ENCODE results near the gene STK32C.
"Not testable (repeated sequence)": the region's sequence is repeated elsewhere in the genome, so short reads cannot be mapped to it uniquely, and the experiment has no call there.

STK32C gene

DNA sequence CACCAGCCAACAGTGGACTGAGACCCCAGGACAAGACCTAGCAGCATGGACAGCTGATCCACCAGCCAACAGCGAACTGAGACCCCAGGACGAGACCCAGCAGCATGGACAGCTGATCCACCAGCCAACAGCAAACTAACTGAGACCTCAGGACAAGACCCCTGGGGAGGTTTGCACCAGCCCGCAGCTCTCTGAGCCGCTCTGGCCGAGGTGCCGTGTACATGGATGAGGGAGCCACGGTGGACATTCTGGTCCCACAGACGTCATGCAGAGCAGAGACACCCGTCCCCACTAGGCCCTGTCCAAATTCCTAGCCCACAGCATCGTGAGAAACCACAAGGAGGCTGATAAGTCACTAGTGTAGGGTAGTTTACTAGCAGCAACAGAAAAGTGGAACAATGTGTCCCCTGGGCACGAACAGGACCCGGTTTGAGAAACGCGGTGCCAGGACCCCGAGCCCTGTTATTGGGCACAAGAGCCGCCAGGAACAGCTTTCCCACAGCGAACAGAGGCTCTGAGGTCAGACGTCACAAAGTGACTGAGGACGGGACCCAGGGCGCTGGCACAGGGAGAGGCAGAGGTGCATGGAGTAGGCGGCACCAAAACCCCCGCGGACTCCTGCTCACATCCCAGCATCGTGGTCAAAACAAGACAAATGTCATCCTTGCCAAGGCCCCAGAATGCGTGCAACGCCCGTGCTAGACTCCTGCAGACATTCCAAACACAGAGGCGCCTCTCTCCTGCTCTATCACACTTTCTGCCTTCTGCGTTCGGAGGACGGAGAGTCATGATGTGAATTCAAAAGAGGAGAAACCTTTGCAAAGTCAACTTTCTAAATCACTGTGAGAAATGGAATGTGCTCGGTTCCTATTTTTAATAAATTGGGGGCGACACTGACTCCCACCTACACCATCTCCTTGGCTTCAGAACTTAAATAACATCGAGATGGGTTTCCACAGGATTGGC, 8.1 kb downstream of the STK32C start:
- DNase-seq, result no peak

DNA sequence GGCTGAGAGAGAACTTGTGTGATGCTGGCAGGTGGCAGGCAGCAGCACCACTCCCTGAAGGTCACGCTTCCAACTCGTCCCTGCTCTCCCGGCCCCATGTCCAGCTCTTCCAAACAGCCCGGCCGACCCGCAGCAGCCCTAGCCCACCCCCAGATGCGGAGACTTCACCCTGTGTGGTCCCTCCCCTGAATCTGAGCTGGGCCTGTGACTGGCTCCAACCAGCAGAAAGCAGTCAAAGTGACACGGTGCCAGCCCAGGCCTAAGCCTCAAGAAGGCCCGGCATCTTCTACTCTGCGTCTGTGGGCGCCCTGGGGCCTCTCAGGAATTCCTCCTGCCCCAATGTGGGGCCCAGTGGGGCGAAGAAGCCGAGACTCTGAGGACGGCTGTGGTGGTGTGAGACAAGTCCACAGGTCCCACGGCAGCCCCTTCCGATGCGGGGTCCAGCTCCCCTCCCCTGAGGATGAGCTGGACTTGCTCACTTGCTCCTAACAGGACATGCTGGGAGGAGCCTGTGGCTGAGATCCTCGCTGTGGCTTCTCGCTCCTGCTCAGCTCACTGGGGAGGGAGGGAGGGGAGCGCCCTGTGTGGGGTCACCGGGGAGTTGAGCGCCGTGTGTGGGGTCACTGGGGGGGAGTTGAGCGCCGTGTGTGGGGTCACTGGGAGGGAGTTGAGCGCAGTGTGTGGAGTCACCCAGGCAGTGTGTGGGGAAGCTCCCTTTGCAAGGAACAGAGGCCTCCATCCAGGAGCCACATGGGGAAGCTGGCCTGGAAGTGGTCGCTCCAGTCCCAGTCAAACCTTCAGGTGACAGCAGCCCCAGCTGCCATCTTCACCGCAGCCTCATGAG, 9.5 kb downstream of the STK32C start:
- no peak for DNase-seq

DNA sequence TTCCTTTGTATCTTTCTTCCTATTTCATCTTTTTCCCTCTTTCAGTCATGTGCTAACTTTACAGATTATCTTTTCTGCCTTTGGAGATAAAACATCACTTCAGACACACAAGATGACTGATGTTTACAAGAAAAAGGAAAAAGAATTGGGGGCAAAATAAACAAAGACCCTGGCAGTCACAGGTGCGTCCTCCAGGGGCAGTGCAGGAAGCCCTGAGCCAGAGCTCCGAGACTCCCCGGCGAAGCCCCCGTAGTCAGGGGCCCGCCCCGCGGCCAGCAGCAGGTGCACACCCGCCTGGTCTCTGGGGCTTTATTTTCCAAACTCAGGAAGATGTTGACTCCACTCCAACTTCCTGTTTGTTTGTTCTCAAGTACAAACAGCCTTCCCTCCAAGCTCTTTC, 10.2 kb downstream of the STK32C start:
- DNase-seq, result no peak

DNA sequence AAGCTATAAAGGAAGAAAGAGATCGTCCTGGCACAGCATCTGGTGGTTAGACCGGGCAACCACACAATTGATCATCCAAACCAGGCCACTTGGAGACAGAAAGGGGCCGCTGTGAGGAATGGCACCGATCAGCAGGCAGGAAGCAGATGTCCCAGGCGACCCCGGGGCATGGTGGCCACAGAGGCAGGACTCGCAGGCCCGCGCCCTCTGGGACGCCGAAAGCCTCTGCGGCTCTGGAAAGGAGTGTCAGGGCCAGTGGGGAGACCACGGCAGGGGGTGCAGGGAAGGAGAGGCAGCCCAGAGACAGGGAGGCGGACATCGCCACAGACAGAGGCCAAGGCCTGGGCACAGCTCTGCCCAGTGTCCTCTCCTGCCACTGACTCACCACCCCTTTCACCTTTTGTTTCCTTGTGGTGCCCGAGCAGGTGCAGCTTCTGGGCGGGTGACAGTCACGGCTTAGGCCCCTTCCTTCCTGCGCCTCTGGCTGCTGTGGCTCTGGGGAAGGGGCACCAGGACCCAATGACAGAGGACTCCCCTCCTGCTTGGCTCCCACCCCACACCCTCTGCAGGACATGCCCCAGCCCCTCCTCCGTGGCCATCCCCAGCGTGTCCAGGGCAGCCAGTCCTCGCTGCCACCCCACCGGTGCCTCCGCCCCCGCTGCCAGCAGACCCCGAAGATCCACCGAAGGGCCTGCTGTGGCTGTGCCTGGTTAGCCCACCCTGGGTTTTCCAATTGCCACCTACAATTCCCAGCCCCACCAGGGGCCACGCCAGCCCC, 10.9 kb downstream of the STK32C start:
- no peak for DNase-seq

DNA sequence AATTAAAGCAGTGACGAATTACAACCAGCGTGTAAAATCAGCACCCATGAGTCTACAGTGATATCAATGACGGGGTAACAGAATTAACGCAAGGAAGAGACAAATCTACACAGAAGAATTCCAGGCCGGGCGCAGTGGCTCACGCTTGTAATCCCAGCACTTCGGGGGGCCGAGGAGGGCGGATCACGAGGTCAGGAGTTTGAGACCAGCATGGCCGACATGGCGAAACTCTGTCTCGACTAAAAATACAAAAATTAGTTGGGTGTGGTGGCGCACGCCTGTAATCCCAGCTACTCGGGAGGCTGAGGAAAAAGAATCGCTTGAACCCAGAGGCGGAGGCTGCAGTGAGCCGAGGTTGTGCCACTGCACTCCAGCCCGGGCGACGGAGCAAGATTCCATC, 12.3 kb downstream of the STK32C start:
- DNase-seq, result not testable (repeated sequence)

DNA sequence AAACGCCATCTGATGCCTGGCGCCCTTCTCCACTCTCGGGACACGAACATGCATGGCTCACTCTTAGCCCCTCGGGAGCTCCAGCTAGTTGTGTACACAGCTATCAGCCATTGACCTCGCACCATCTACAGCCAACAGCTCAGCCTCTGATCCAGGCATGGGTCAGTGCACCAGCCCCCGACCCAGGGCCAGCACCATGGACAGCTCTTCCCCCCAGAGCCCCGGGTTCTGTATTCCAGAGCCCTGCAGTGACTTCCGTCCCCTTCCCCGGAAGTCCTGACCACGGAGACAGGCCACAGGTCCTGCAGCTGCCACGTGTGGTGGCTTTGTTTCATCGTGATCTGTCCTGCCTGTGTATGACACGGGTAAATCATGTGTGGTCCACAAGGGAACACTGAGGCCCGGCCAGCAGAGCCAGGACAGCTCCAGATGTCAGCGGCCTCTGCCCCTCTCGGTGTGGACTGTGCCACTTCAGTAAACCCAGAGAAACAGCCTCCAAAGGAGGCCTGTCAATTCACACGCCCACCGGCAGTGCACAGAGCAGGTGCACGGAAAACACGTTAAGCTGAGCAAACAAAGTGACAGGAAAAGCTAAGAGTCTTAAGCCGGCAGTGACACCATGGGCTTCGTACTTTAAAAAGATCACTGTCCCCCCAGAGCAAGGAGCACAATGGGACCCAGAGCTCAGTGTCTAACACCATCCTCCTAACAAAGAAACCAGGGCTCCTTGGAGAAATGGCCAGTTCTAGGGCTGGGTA, 13.0 kb downstream of the STK32C start:
- no peak for DNase-seq

DNA sequence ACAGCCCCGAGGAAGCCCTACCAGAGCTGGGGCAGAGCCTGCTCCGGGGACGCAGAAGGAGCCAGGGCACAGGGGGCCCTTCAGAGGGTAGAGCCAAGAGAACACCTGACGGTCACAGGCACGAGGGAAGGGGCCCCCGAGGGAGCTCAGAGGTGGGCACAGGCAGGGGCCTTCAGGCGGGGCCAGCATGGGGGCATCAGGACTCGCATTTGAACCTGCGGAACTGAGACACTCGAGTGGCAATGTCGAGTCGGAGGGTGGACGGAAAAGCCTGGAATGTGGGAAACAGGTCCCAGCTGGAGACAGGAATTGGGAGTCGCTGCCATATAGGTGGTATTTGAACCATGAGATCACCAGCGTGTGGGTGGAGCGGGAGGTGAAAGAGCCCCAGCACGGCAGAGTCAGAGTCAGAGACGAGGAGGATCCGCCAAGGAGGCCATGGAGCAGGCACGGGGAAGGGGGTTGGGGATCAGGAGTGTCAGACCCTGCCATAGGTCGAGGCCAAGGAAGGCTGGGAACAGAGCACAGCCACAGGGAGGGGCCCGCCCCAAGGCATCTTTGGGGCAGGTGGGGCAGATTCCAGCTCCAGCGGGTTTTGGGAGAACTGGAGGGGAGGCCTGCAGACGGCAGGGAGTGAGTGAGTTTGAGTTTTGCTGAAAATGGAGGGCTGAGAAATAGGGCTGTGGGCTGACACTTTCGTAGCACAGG, 13.8 kb downstream of the STK32C start:
- no peak for DNase-seq

DNA sequence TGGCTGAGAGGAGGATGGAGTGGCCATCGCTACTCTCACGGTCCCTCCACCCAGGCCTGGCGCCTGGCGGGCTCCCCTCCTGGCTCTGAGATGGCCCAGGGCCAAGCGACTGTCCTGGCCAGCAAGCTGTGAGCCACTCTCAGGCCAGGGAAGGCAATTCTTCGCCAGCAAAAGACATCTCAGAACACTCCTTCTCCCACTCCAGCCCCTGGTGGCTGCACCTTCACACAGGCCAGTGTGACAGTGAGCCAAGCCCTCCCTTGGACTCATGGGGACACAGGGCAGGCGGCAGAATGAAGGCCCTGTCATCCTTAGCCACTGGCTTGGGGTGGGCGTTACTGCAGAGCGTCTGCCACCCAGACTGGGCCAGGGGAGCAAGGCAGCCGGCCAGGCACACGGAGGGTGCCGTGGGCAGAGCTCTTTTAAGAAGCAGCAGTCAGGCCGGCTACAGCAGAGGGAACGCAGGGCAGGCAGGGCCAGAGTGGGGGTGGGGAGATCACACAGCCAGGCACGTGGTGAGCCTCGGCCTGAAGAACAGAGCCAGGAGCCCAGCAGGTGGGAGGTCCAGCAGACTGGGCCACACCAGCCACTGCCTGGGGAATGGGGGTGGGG, 14.4 kb downstream of the STK32C start:
- no peak for DNase-seq

DNA sequence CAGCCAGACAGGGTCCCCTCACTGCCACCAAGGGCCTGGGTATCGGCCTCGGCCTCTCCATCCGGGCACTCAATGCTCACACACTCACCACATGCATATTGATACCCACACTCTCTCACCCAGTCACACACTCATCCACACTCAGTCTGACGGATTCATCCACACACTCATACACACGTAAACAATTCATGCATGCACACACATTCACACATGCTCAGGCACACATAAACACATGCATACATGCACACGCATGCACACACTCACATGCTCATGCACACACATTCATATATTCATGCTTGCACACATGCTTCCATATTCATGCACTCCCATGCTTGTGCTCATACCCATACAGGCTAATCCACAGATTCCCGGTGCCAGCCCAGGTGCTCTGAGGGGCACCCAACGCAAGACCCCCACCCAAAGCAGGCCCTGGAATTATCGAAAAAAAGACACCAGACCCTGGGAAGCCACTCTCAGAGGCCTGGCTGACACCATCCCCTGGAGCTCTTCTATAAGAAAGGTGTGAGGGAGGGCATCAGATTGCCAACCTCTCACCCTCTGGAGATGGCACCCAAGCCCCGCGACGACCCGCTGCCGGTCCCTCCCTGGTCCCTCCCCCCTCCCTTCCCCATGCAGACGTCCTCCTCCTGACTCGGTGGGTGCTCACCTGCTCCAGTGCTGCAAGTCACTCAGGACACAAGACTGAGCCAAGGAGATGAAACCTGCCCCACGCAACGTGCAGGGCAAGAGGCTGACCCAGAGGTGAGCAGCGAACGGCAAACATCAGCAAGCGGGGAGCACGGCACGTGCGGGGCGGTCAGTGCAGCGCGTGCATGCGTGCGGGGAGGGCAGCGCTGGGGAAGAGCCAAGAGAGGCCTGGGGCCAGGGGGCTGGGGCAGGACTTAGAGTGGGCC, 15.2 kb downstream of the STK32C start:
- DNase-seq, result no peak

DNA sequence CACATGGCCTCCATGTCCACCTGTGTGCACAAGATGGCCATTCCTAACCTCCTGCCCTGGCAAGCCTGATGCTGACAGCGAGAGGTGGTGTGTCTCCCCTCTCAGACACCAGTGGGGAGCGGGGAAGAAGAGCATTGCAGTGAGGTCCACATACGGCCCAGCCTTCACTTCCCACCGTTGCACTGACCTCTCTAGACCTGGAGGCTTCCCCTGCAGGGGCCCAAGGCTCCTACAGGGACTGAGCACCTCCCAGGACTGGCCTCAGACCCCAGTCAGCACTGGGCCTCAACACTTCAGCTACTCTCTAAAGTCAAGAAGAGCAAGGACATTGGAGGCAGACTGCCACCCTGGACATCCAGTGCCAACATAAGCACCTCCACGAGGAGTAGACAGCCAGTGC, 15.9 kb downstream of the STK32C start:
- no peak for DNase-seq

DNA sequence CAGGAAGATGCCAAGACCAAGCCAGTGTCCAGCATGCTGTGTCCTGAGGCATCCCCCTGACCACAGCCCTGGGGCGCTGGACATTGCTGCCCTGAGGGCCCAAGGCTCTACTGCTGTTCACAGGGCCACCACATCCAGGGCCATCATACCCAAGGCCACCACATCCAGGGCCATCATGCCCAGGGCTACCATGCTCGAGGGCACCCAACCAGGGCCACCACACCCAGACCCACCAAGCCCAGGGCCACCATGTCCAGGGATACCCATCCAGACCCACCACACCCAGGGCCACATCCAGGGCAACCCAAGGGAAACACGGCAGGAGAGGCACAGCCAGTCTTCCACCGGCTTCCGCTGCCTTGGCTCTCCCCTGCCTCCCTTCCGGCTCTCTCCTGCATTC, 17.1 kb downstream of the STK32C start:
- no peak for DNase-seq

DNA sequence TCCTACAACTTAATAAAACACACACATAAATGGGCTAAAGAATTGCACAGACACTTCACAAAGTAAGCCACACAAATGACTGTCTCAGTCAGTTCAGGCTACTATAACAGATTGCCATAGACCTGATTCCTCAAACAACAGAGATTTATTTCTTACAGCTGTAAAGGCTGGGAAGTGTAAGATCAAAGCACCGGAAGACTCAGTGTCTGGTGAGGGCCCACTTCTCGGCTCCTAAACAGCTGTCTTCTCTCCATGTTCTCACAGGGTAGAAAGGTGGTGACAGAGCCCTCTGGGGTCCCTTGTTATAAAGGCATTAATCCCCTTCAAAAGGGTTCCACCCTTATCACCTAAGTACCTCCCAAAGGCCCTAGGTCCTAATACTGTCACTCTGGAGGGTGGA, 18.3 kb downstream of the STK32C start:
- no peak for DNase-seq

DNA sequence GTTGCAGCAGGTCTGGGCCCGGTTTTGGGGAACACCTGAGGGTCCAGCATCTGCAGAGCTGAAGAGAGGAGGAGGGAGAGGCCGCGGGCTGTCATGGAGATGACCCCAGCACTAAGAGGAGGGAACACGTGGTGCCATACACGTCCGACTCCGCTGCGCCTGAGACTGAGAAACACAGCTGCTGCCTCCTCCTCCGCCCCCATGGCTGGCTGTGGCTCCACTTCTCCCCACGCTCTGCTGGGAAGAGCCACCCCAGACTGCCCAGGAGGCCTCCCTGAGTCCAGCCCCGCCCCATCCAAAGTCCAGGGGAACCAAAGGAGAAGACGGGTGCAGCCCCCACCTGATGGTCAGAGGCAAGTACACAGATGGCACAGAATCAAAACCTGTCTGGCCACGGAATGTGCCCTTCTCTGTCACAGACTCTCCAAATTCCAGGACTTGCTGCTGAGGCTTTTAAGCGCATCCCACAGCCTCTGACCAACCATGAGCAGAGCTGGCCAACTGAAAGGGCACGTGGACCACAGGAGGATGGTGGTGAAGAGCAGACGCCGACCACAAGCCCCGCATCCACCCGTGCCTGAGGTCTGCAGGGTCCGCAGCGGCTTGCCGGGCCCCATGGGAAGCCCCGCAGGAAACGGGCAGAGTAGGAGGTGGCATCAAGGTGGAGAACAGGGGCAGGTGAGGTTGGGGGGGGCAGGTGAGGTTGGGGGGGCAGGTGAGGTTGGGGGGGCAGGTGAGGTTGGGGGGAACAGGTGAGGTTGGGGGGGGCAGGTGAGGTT, 24.0 kb downstream of the STK32C start:
- no peak for DNase-seq

DNA sequence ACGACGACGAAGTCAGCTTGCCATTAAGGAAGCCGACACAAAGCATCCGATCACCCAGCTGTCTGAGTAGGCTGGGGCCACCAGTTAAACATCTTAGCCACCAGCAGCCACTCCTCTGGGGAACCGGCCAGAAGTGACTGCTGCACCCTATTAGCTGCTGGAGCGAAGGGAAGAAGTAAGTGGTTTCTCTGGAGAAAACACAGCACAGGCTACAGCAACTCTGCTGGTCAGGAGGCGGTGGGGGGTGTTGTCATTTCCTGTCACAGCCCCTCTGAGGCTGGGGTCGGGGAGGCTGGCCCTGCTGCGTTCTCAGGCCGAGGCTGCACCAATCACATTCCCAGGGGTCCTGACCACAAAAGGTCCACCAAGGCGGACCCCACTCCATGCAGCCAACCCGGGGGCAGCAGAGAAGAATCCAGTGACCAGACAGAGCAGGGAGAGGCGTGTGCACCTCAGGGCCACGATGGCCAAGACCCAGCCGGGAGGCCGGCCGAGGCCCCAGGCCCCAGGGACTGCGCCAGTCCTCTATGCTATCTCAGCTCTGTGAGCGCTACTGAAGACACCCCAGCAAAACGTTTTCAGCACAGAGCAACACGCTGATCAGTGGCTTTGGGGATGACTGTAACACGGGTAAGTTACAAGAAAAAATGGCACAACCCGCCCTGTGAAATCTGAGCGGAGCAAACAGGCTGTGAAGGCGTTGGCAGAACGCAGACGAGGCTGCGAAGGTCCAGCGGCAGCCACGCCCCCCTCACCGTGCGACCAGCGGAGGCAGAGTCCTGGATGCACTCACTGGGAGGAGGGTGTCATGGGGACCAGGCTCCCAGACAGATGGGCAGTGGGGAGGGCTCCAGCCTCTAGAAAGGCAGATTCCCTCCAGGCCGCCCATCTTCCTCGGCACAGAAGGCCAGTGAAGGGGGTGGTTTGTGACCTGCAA, 24.8 kb downstream of the STK32C start:
- DNase-seq, result no peak

DNA sequence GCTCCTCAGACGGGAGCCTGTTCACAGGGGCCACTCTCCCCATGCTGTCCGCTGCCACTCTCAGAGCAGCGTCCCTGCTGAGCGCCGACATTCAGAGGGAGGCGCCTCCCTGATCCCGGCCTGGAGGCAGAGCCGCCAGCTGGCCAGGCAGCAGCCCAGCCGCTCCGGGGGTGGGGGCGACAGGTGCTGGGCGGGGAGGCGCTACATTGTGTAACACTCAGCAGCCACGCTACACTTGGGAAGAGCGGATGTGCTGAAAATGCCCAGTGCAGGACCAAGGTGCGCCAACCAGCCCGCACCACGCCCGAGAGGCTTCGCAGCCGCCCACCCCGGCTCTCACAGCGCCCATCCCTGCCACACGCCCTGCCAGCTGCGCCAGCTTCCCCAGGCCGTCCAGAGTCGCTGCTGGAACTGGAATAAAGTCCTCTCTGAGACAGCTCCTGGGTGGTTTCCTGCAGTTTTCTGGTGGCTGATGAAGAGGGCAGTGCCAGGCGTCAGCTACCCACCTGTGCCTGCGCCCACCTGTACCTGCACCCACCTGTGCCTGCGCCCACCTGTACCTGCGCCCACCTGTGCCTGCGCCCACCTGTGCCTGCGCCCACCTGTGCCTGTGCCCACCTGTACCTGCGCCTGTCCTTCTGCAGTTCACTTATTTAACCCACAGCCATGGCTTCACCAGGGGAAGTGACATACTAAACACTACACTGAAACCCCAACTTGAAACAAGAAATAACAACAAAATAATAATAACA, 25.7 kb downstream of the STK32C start:
- DNase-seq, result peak; percentile 22

DNA sequence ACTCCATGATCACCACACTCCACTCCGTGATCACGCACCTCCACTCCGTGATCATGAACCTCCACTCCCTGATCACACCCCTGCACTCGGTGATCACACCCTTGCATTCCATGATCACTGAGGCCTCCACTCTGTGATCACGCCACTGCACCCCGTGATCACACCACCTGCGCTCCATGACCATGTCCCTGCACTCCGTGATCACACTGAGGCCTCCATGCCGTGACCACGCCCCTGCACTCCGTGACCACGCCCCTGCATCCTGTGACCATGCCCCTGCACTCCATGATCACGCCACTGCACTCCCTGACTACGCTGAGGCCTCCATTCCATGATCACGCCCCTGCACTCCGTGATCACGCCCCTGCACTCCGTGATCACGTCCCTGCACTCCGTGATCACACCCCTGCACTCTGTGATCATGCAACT, 27.1 kb downstream of the STK32C start:
- no peak for DNase-seq

Data from NCI-H2171 (cell line).